Effector memory CD8-positive, alpha-beta T cell (primary cell): Measurements from ENCODE around the gene CD69.
"Not testable (repeated sequence)": the region's sequence is repeated elsewhere in the genome, so short reads cannot be mapped to it uniquely, and the experiment has no call there.

ENCODE experiments used
- ATAC-seq: fragments of 150-1000 bp; cut with Tn5 transposase; replicated peaks from 2 replicates; pipeline ENCODE4 v1.10.0; 2021; ENCODE audit warnings: mild to moderate bottlenecking, moderate library complexity
- DNase-seq, 3 experiments: peaks; one replicate each; pipeline ENCODE4 v3.0.0; 2021
- H3K27ac Mint-ChIP-seq, 2 donors: one replicate each; pipeline ENCODE4 v1.8.0; 2022; ENCODE audit warnings: mild to moderate bottlenecking in 2 of 2, mixed read lengths in 2 of 2, moderate library complexity in 2 of 2
- H3K27me3 Mint-ChIP-seq, 2 donors: one replicate each; pipeline ENCODE4 v1.8.0; 2022; ENCODE audit warnings: mixed read lengths in 2 of 2
- H3K36me3 Mint-ChIP-seq: one replicate; pipeline ENCODE4 v1.8.0; 2022; ENCODE audit warnings: mild to moderate bottlenecking, moderate library complexity, mixed read lengths; ENCODE audit not compliant: insufficient read depth
- H3K4me1 Mint-ChIP-seq, 2 donors: one replicate each; pipeline ENCODE4 v1.8.0; 2022; ENCODE audit warnings: low read depth in 2 of 2, mixed read lengths in 2 of 2
- H3K4me3 Mint-ChIP-seq, 2 donors: one replicate each; pipeline ENCODE4 v1.8.0; 2022; ENCODE audit warnings: mild to moderate bottlenecking in 2 of 2, mixed read lengths in 2 of 2, moderate library complexity in 2 of 2
- H3K9me3 Mint-ChIP-seq, 2 donors: one replicate each; pipeline ENCODE4 v1.8.0; 2022; ENCODE audit warnings: mixed read lengths in 2 of 2

Gene CD69

GRCh38 chr12:9717070-9717925 is 43.4 kb downstream of the CD69 start:
- Mint-ChIP-seq H3K27me3 (peaks cover 8 to 16% of the 10 kb centered on the region in 2 donors), H3K4me1 (peaks cover 0 to 10% of the 10 kb centered on the region in 2 donors), H3K27ac (no peak overlapping the region), H3K9me3 (no peaks in the 10 kb centered on the region), H3K36me3 (no peaks in the 10 kb centered on the region), H3K4me3 (no peak overlapping the region)
- no peak for DNase-seq
- ATAC-seq: no peak

GRCh38 chr12:9713032-9713558 is 47.6 kb downstream of the CD69 start:
- ATAC-seq, H3K4me3 Mint-ChIP-seq, H3K27me3 Mint-ChIP-seq, DNase-seq, H3K27ac Mint-ChIP-seq, H3K9me3 Mint-ChIP-seq, H3K36me3 Mint-ChIP-seq: not testable (repeated sequence)
- peaks cover 10 to 25% of the 10 kb centered on the region in 2 donors for H3K4me1 Mint-ChIP-seq

- no peak for DNase-seq
- no peak for ATAC-seq
- Mint-ChIP-seq H3K27me3 (no peaks in the 10 kb centered on the region), H3K36me3 (no peaks in the 10 kb centered on the region), H3K4me3 (no peak overlapping the region), H3K4me1 (peaks cover 21 to 36% of the 10 kb centered on the region in 2 donors), H3K9me3 (no peaks in the 10 kb centered on the region), H3K27ac (peak overlapping the region in 1 of 2 donors; percentile 72)
Observed at GRCh38 chr12:9711664-9712063, 49.0 kb downstream of the CD69 start.

GRCh38 chr12:9710584-9711375 is 49.9 kb downstream of the CD69 start:
- peaks cover 28 to 45% of the 10 kb centered on the region in 2 donors for H3K4me1 Mint-ChIP-seq
- no peak for ATAC-seq

GRCh38 chr12:9708853-9709252 is 51.8 kb downstream of the CD69 start:
- no peak overlapping the region for H3K4me3 Mint-ChIP-seq
- peaks cover 32 to 50% of the 10 kb centered on the region in 2 donors for H3K4me1 Mint-ChIP-seq
- DNase-seq (no peak), ATAC-seq (no peak)
- no peaks in the 10 kb centered on the region for H3K9me3 Mint-ChIP-seq
- H3K27ac Mint-ChIP-seq: peak overlapping the region; percentile 93 to 97
- peaks cover 4% of the 10 kb centered on the region for H3K36me3 Mint-ChIP-seq
- H3K27me3 Mint-ChIP-seq: no peaks in the 10 kb centered on the region

More at GRCh38 chr12:9710584-9711375, 49.9 kb downstream of the CD69 start:
- H3K4me3 Mint-ChIP-seq: no peak overlapping the region
- DNase-seq: no peak
- H3K9me3 Mint-ChIP-seq: no peaks in the 10 kb centered on the region
- H3K36me3 Mint-ChIP-seq: no peaks in the 10 kb centered on the region
- peak overlapping the region; percentile 72 to 78 for H3K27ac Mint-ChIP-seq
- H3K27me3 Mint-ChIP-seq: no peaks in the 10 kb centered on the region

- peak; percentile 66 to 68 (median 67) for DNase-seq
- peaks cover 32 to 44% of the 10 kb centered on the region in 2 donors for H3K4me1 Mint-ChIP-seq
Observed at GRCh38 chr12:9707864-9708808, 52.6 kb downstream of the CD69 start.

GRCh38 chr12:9707356-9707755 is 53.3 kb downstream of the CD69 start:
- ATAC-seq: peak; percentile 40
- H3K36me3 Mint-ChIP-seq: peaks cover 7% of the 10 kb centered on the region

More at GRCh38 chr12:9707864-9708808, 52.6 kb downstream of the CD69 start:
- Mint-ChIP-seq H3K4me3 (peak overlapping the region; percentile 81 to 82), H3K27ac (peak overlapping the region; percentile 93 to 97), H3K36me3 (peaks cover 4% of the 10 kb centered on the region), H3K9me3 (no peaks in the 10 kb centered on the region), H3K27me3 (no peaks in the 10 kb centered on the region)
- ATAC-seq: peak; percentile 91

GRCh38 chr12:9706086-9706685 is 54.5 kb downstream of the CD69 start:
- Mint-ChIP-seq H3K9me3 (no peaks in the 10 kb centered on the region), H3K36me3 (peaks cover 7% of the 10 kb centered on the region), H3K4me3 (peak overlapping the region; percentile 12 to 19), H3K27me3 (no peaks in the 10 kb centered on the region), H3K27ac (peak overlapping the region; percentile 60 to 71), H3K4me1 (peaks cover 47 to 57% of the 10 kb centered on the region in 2 donors)
- no peak for ATAC-seq
- no peak for DNase-seq

More at GRCh38 chr12:9707356-9707755, 53.3 kb downstream of the CD69 start:
- Mint-ChIP-seq H3K4me3 (peak overlapping the region; percentile 81 to 82), H3K27ac (peak overlapping the region; percentile 93 to 97), H3K27me3 (no peaks in the 10 kb centered on the region), H3K9me3 (no peaks in the 10 kb centered on the region), H3K4me1 (peaks cover 38 to 50% of the 10 kb centered on the region in 2 donors)
- no peak for DNase-seq

- peaks cover 51 to 66% of the 10 kb centered on the region in 2 donors for H3K4me1 Mint-ChIP-seq
- peak overlapping the region in 1 of 2 donors; percentile 38 for H3K27ac Mint-ChIP-seq
- H3K9me3 Mint-ChIP-seq, DNase-seq, ATAC-seq, H3K27me3 Mint-ChIP-seq, H3K36me3 Mint-ChIP-seq, H3K4me3 Mint-ChIP-seq: not testable (repeated sequence)
Observed at GRCh38 chr12:9704561-9704960, 56.1 kb downstream of the CD69 start.
